Inflammatory macrophage treated with lipopolysaccharide for 1 hour (primary cell): ENCODE results near the gene ARFGAP2.
A peak's percentile ranks its signal among the peaks of the same experiment; 100 is the strongest.

Experiments
- DNase-seq, 2 donors: peaks; one replicate each; pipeline ENCODE4 v3.0.0-alpha.2; 2020 to 2022

The ARFGAP2 gene

GRCh38 chr11:47166368-47166767, 10.3 kb downstream of the ARFGAP2 start:
- no peak for DNase-seq

- no peak for DNase-seq
Observed at GRCh38 chr11:47165253-47165840, 11.3 kb downstream of the ARFGAP2 start.

GRCh38 chr11:47164321-47164720, 12.4 kb downstream of the ARFGAP2 start:
- DNase-seq, result no peak

- DNase-seq, result no peak
Observed at GRCh38 chr11:47163898-47164297, 12.8 kb downstream of the ARFGAP2 start.

- no peak for DNase-seq
Observed at GRCh38 chr11:47163193-47163592, 13.5 kb downstream of the ARFGAP2 start.

- no peak for DNase-seq
Observed at GRCh38 chr11:47162426-47162825, 14.3 kb downstream of the ARFGAP2 start.

GRCh38 chr11:47161890-47162289, 14.8 kb downstream of the ARFGAP2 start:
- no peak for DNase-seq

GRCh38 chr11:47161134-47161854, 15.4 kb downstream of the ARFGAP2 start:
- DNase-seq, result peak; percentile 19 to 68

GRCh38 chr11:47160753-47161133, 15.9 kb downstream of the ARFGAP2 start:
- no peak for DNase-seq

- DNase-seq, result no peak
Observed at GRCh38 chr11:47158242-47158641, 18.4 kb downstream of the ARFGAP2 start.

GRCh38 chr11:47157805-47158204, 18.9 kb downstream of the ARFGAP2 start:
- DNase-seq, result no peak

GRCh38 chr11:47156951-47157350, 19.7 kb downstream of the ARFGAP2 start:
- no peak for DNase-seq

- no peak for DNase-seq
Observed at GRCh38 chr11:47156333-47156732, 20.3 kb downstream of the ARFGAP2 start.

GRCh38 chr11:47155879-47156278, 20.8 kb downstream of the ARFGAP2 start:
- DNase-seq, result no peak

- no peak for DNase-seq
Observed at GRCh38 chr11:47154616-47155570, 21.8 kb downstream of the ARFGAP2 start.

- DNase-seq, result peak; percentile 52 to 86
Observed at GRCh38 chr11:47152953-47153950, 23.4 kb downstream of the ARFGAP2 start.

- DNase-seq, result peak in 1 of 2 donors; percentile 11
Observed at GRCh38 chr11:47152126-47152952, 24.3 kb downstream of the ARFGAP2 start.

GRCh38 chr11:47149782-47150181, 26.9 kb downstream of the ARFGAP2 start:
- DNase-seq, result no peak

GRCh38 chr11:47148903-47149531, 27.7 kb downstream of the ARFGAP2 start:
- no peak for DNase-seq

- no peak for DNase-seq
Observed at GRCh38 chr11:47148270-47148669, 28.4 kb downstream of the ARFGAP2 start.

- DNase-seq, result no peak
Observed at GRCh38 chr11:47147681-47148080, 29.0 kb downstream of the ARFGAP2 start.
